Measurements from ENCODE around the gene CPNE4.

DNA sequence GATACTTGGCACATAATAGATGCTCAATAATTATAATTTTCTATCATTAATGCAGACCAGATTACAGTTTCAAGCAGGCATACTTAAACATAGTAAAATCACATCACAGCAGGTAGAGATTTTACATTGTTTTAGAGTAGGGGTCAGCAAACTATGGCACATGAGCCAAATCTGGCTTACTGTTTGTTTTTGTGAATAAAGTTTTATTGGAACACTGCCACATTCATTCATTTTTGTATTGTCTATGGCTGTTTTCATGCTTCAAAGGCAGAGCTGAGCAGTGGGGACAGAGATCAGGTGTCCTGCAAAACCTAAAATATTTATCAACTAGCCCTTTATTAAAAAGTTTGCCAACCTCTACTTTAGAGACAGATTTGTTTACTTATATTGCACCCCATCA lies 342.5 kb downstream of the CPNE4 start:
- TF ChIP-seq POLR2A (IDR thresholded peaks at IDR 0.05; ENCODE audit: low read length) (no peak), GATA1 (IDR thresholded peaks at IDR 0.05; ENCODE audit: low read depth, low read length) (no peak)

Data from erythroblast (primary cell).